ENCODE measurements around the gene CTDNEP1. TPM values are rescaled to one million over a fixed set of nuclear protein-coding genes. Genes with fewer than 3 reads are reported as not detected.
A peak's percentile ranks its signal among the peaks of the same experiment; 100 is the strongest.

CTDNEP1 gene
- total RNA-seq, 2 experiments from 2014 or later = 155 to 164 TPM

- ChIA-PET POLR2A (interaction anchor here (0.7 to 3.6 kb wide), 3 partner anchors 9 to 23 kb away, joined by 3 to 19 read pairs (median 4); partner anchors contain the start of genes ACADVL, CTDNEP1, DLG4 and DVL2), CTCF (interaction anchor here (0.9 to 3.2 kb wide), 5 partner anchors 8 to 197 kb away, joined by 4 to 19 read pairs (median 8); partner anchors contain the start of genes ACADVL, CTDNEP1, DLG4 and DVL2)
- Mint-ChIP-seq H3K9me3 (no peaks in the 10 kb centered on the region), H3K27ac (peak overlapping the region; percentile 97), H3K36me3 (peaks cover 29% of the 10 kb centered on the region), H3K27me3 (peaks cover 3% of the 10 kb centered on the region), H3K4me1 (ENCODE audit: low read depth) (peaks cover 34% of the 10 kb centered on the region), H3K4me3 (peak overlapping the region; percentile 98)
- DNase-seq = peak; percentile 94
- intact Hi-C loops (cut with micrococcal nuclease) = loop anchor here (5.0 kb wide), 1 partner anchor 599 kb away; no protein-coding TSS in a partner anchor
Observed at GRCh38 chr17:7242717-7243452, 8.6 kb downstream of the CTDNEP1 start.

DNA sequence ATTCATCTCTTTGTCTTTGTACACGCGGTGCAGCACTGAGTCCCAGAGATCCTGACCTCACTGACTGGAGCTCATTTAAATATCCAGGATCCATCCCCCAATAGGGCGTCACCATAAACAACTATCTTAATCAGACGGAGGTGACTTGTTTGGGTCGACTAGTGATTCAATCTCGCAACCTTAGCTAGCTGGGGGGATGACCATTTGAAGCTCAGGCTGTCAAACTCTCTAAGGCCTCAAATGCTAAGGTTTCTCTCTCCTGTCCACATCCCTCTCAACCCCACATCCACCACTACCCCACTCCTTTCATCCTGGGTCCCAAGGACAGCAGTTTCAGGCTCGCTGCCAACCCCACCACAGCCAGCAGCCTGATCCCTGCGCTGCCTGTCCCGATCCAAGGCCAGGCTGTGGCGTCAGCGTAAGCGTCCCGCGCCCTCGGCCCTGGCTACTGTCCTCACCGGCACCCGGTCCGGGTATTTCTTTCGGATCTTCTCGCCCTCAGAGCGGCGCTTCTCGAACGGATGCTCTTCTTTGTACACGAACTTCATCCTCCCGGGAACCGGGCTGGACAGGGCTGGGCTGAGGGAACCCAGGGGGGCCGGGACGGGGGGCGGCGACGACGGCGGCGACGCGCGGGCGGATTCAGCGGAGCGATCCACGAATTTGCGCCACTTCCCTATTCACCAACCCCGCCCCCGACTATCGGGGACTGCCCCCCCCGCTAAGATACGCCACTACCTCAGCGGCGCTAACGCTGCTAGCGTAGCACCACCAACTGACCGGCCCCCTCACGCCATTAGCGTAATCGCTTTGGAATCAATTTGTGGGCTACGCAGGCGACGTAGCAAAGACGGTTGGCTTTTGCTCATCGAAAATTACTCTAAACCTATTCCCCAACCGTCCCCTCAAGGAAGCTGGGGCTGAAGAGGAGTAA lies 9.5 kb downstream of the CTDNEP1 start, which contains the start of gene GABARAP:
Gene GABARAP (minus strand): TSS at position 667 of the 934 bp plus-strand sequence. CDS start 119 bp downstream, at position 548.
- Mint-ChIP-seq H3K27ac (peak within 1 kb of the TSS; percentile 97), H3K27me3 (peaks cover 3% of the 10 kb centered on the region), H3K4me1 (ENCODE audit: low read depth) (peaks cover 38% of the 10 kb centered on the region), H3K4me3 (peak within 1 kb of the TSS; percentile 98), H3K36me3 (peaks cover 30% of the 10 kb centered on the region), H3K9me3 (no peaks in the 10 kb centered on the region)
- intact Hi-C loops (cut with micrococcal nuclease) = loop anchor here (5.0 kb wide), 1 partner anchor 600 kb away; no protein-coding TSS in a partner anchor
- CTCF ChIA-PET = interaction anchor here (0.9 to 3.2 kb wide), 9 partner anchors 8 to 196 kb away, joined by 3 to 19 read pairs (median 4); partner anchors contain the start of genes ACADVL, CTDNEP1, DLG4 and DVL2
- POLR2A ChIA-PET = interaction anchor here (0.7 to 3.6 kb wide), 5 partner anchors 8 to 95 kb away, joined by 3 to 19 read pairs (median 4); partner anchors contain the start of genes ACADVL, CTDNEP1, DLG4 and DVL2
- DNase-seq = peak; percentile 96

DNA sequence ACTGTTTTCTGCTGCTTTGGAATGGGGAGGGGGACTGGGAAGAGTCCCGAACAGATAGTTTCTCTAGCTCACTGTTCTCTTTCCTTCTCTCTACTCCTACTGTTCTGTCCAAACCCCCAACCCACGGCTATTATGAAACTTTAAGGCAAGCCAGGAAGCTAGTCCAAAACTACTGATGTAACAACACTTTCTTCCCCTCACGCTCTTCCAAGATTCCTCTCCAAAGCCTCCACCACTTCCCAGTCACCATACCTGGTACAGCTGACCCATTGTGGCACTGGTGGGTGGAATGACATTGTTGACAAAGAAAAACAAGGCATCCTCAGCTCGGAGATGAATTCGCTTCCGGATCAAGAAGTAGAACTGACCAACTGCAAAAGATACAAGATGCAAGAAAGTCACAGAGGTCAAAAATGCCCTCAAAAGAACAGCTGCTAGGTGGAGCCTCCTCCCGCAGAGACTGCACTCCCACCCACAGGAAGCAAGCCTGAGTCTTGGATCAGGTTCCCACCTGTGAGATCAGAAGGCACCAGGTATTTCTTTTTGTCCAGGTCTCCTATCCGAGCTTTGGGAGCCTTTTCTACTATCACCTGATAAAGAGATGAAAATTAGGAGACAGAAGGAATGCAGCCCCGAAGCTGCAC lies 10.3 kb downstream of the CTDNEP1 start:
- intact Hi-C loops (cut with micrococcal nuclease) = loop anchor here (5.0 kb wide), 1 partner anchor 601 kb away; no protein-coding TSS in a partner anchor
- peak overlapping the region; percentile 98 for H3K4me3 Mint-ChIP-seq
- H3K4me1 Mint-ChIP-seq (ENCODE audit: low read depth) = peaks cover 45% of the 10 kb centered on the region
- peaks cover 32% of the 10 kb centered on the region for H3K36me3 Mint-ChIP-seq
- H3K9me3 Mint-ChIP-seq = no peaks in the 10 kb centered on the region
- no peak for DNase-seq
- POLR2A ChIA-PET = interaction anchor here (0.8 to 3.6 kb wide), 3 partner anchors 9 to 96 kb away, joined by 3 to 19 read pairs (median 4); partner anchors contain the start of genes ACADVL and DLG4
- peaks cover 3% of the 10 kb centered on the region for H3K27me3 Mint-ChIP-seq
- CTCF ChIA-PET = interaction anchor here (0.9 to 3.2 kb wide), 5 partner anchors 10 to 55 kb away, joined by 3 to 19 read pairs (median 4); partner anchors contain the start of genes ACADVL, CTDNEP1, DLG4 and SLC2A4
- H3K27ac Mint-ChIP-seq = peak overlapping the region; percentile 97

GRCh38 chr17:7240375-7240774 lies 11.2 kb downstream of the CTDNEP1 start:
- Mint-ChIP-seq H3K27ac (peak overlapping the region; percentile 97), H3K27me3 (peaks cover 3% of the 10 kb centered on the region), H3K4me1 (ENCODE audit: low read depth) (peaks cover 53% of the 10 kb centered on the region), H3K4me3 (peak overlapping the region; percentile 94), H3K9me3 (no peaks in the 10 kb centered on the region), H3K36me3 (peaks cover 30% of the 10 kb centered on the region)
- ChIA-PET CTCF (interaction anchor here (1.7 to 4.4 kb wide), 2 partner anchors 20 to 41 kb away, joined by 3 to 34 read pairs; partner anchors contain the start of genes ACADVL, DLG4 and SLC2A4), POLR2A (interaction anchor here (1.3 to 3.6 kb wide), 2 partner anchors 9 to 21 kb away, joined by 3 to 19 read pairs; partner anchors contain the start of genes ACADVL and DLG4)
- intact Hi-C loops (cut with micrococcal nuclease) = loop anchor here (5.0 kb wide), 1 partner anchor 602 kb away; no protein-coding TSS in a partner anchor
- no peak for DNase-seq

DNA sequence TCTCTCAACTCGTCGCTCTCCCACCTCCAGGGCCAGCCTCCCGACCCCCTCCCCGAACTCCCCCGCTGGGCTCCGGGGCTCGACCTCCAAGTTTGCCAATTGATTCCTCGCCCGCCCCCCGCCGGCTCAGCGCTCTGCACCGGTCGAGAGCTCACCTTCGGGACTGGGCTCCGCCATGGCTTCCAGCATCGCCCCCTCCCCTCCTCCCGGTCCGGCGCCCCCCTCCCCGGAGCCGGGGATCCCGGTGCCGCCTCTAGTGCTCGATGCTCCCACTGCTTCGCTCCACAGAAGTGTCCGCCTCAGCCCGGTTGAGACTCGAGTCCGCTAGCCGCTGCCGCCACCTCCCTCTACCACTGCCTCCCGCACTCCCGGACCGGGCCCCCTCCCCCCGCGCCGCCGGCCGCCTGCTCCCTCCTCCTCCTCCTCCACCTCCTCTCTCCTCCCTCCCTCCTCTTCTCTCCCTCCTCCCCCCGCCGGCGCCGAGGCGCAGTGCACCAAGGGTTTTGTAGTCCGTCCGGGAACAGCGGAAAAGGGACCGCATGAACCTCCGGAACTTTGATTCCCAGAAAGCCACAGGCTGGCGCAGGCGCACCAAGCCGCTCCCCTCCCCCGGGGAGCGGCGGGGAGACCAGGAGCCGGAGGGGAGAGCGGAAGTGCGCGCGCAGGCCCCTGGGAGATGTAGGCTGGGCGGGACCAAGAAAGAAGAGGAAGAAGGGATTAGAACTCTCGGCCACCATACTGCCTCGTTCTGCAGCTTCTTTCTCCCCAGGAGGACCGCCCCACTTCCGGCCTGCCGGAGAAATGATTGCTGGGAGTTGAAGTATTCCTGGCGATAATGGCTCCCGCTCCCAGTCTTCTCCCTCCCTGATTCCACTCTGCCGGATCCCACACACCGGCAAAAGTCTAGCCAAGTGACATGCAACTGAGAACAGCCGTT lies 12.2 kb downstream of the CTDNEP1 start, which contains the start of gene PHF23:
Gene PHF23 (minus strand): TSS at position 367 of the 937 bp plus-strand sequence. CDS start 178 bp downstream, at position 189.
- POLR2A ChIA-PET = interaction anchor here (1.0 to 2.6 kb wide), 8 partner anchors 10 to 448 kb away, joined by 3 to 11 read pairs (median 3); partner anchors contain the start of genes DLG4, ELP5, SLC16A13 and TP53
- CTCF ChIA-PET = interaction anchor here (0.9 to 4.4 kb wide), 5 partner anchors 10 to 321 kb away, joined by 3 to 34 read pairs (median 5); partner anchors contain the start of genes ACADVL and DLG4
- H3K9me3 Mint-ChIP-seq = no peaks in the 10 kb centered on the region
- peak within 1 kb of the TSS; percentile 97 for H3K27ac Mint-ChIP-seq
- DNase-seq = peak; percentile 99
- peaks cover 34% of the 10 kb centered on the region for H3K36me3 Mint-ChIP-seq
- peak within 1 kb of the TSS; percentile 94 for H3K4me3 Mint-ChIP-seq
- H3K4me1 Mint-ChIP-seq (ENCODE audit: low read depth) = peaks cover 59% of the 10 kb centered on the region
- H3K27me3 Mint-ChIP-seq = peaks cover 4% of the 10 kb centered on the region
- intact Hi-C loops (cut with micrococcal nuclease) = loop anchor here (1.0 to 5.0 kb wide), 5 partner anchors 13 to 603 kb away; partner anchors contain the start of genes EIF5A and ELP5

DNA sequence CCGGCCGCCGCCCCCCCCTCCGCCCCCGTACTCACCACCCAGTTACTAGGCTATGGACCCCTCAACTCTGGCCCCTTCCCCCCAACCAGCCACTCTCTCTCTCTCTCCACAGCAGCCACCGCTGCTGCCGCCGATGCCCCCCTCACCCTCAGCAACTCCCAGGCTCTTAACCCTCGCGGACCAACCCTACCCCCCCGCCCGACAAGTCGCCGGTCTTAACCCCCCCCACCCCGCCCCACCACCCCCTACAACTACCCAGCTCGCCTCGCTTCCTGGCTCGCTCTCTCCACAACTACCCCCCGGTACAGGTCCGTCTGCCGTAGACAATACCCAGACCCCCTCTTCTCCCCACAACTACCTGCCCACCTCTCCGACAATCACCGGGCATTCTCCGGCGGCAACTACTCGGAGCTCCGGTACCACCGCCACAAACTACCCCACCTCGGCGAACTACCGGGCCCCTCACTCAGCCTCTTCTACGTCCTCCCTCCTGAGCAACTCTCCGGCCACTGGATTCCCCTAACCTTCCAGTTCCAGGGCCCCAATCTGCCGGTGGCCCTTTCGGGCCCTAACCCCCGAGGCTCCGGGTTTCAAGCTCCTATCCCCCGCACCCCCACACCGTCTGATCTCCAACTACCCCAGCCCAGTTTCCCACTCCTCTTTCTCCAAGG lies 13.0 kb downstream of the CTDNEP1 start:
- Mint-ChIP-seq H3K4me1 (ENCODE audit: low read depth) (peaks cover 62% of the 10 kb centered on the region), H3K4me3 (peak overlapping the region; percentile 94), H3K9me3 (no peaks in the 10 kb centered on the region), H3K27ac (peak overlapping the region; percentile 97), H3K27me3 (peaks cover 4% of the 10 kb centered on the region), H3K36me3 (peaks cover 32% of the 10 kb centered on the region)
- CTCF ChIA-PET = interaction anchor here (0.7 to 4.4 kb wide), 7 partner anchors 11 to 322 kb away, joined by 3 to 34 read pairs (median 4); partner anchors contain the start of genes ACADVL and DLG4
- POLR2A ChIA-PET = interaction anchor here (1.0 to 2.6 kb wide), 8 partner anchors 11 to 449 kb away, joined by 3 to 11 read pairs (median 3); partner anchors contain the start of genes DLG4, ELP5, SLC16A13 and TP53
- DNase-seq = peak; percentile 40
- intact Hi-C loops (cut with micrococcal nuclease) = loop anchor here (1.0 kb wide), 4 partner anchors 14 to 245 kb away; partner anchors contain the start of genes EIF5A and ELP5

- Mint-ChIP-seq H3K4me3 (peak overlapping the region; percentile 94), H3K9me3 (no peaks in the 10 kb centered on the region), H3K27ac (peak overlapping the region; percentile 97), H3K36me3 (peaks cover 31% of the 10 kb centered on the region), H3K27me3 (peaks cover 4% of the 10 kb centered on the region), H3K4me1 (ENCODE audit: low read depth) (peaks cover 62% of the 10 kb centered on the region)
- peak; percentile 86 for DNase-seq
- ChIA-PET POLR2A (interaction anchor here (1.0 to 2.6 kb wide), 5 partner anchors 12 to 450 kb away, joined by 3 to 11 read pairs (median 3); partner anchors contain the start of genes SLC16A13 and TP53), CTCF (interaction anchor here (0.7 to 4.4 kb wide), 5 partner anchors 18 to 191 kb away, joined by 3 to 34 read pairs (median 5); partner anchors contain the start of genes ACADVL and DLG4)
- intact Hi-C loops (cut with micrococcal nuclease) = no loop called here
Observed at GRCh38 chr17:7237761-7238419, 13.6 kb downstream of the CTDNEP1 start.

DNA sequence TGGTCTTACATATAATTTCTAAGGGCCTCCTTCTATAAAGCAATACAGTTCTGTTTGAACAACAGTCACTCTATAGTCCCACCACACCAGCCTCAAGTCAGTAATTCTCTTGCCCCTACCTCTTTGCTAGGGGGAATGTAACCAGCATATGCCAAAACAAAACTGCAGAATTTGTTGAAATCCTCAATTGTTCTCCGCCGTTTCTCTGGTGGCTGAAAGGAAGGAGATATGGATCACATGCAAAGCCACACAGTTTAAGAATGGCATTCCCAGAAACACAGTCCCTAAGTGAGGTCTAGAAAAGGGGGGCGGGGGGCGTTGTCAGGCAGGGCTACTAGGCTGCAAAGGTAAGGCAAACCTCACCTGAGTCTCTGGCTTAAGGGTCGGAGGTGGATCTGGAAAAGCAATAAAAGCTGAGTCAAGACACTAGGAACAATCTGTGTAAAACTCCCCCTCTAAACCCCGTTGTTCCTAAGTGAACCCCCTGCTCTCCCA lies 14.2 kb downstream of the CTDNEP1 start:
- peak overlapping the region; percentile 97 for H3K27ac Mint-ChIP-seq
- intact Hi-C loops (cut with micrococcal nuclease) = no loop called here
- peaks cover 62% of the 10 kb centered on the region for H3K4me1 Mint-ChIP-seq (ENCODE audit: low read depth)
- peaks cover 2% of the 10 kb centered on the region for H3K27me3 Mint-ChIP-seq
- no peak for DNase-seq
- ChIA-PET POLR2A (interaction anchor here (1.5 to 2.6 kb wide), 2 partner anchors 17 to 71 kb away, joined by 3 to 11 read pairs; no protein-coding TSS in a partner anchor), CTCF (interaction anchor here (1.4 to 4.4 kb wide), 2 partner anchors 17 to 23 kb away, joined by 4 to 34 read pairs; partner anchors contain the start of genes ACADVL and DLG4)
- H3K4me3 Mint-ChIP-seq = peak overlapping the region; percentile 94
- H3K36me3 Mint-ChIP-seq = peaks cover 29% of the 10 kb centered on the region
- H3K9me3 Mint-ChIP-seq = no peaks in the 10 kb centered on the region

Data from activated CD4-positive, alpha-beta memory T cell treated with anti-CD3 and anti-CD28 coated beads for 36 hours (primary cell).